Kidney tubule cell (primary cell): ENCODE data around the gene CHRNB4.

Experiments used
- DNase-seq: peaks from one replicate; pipeline ENCODE4 v3.0.0-alpha.2; 2018; ENCODE audit warnings: low spot score

Gene CHRNB4

GRCh38 chr15:78634210-78635145 is 6.5 kb downstream of the CHRNB4 start:
- no peak for DNase-seq

- DNase-seq, result no peak
Measured at GRCh38 chr15:78633348-78633747, 7.7 kb downstream of the CHRNB4 start.

DNA sequence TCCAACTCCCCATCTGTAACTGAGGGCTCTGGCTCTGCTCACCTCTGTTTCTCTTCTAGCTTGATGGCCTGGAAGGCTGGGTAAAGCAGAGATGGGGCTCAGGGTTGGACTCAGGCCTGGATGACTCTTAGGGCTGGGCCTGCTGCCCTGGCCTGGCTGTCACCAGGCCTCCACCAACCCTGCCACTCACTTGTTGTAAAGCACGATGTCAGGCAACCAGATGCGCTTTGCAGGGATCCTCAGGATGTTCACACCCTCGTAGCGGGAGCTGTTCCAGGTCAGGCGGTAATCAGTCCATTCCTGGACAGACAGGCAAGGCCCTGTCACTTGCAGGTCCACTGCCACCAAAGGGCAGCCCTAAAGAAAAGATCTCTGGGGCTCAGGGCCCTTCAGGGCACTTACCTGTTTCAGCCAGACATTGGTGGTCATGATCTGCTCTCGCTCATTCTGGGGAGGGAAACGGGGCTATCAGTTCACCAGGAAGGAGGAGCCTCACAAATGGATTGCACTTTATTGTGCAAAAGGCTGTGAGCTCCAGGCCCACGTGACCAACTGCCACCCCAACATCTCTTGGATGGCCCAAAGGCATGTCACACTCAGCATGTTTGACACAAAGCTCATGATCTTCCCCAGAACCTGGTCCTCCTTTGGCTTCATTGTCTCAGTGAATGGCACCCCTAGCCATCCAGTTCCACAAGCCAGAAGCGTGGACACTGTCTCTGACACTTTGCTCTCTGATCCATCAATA is 9.9 kb downstream of the CHRNB4 start:
- DNase-seq, result no peak

GRCh38 chr15:78629716-78630065 is 11.3 kb downstream of the CHRNB4 start:
- DNase-seq, result no peak

DNA sequence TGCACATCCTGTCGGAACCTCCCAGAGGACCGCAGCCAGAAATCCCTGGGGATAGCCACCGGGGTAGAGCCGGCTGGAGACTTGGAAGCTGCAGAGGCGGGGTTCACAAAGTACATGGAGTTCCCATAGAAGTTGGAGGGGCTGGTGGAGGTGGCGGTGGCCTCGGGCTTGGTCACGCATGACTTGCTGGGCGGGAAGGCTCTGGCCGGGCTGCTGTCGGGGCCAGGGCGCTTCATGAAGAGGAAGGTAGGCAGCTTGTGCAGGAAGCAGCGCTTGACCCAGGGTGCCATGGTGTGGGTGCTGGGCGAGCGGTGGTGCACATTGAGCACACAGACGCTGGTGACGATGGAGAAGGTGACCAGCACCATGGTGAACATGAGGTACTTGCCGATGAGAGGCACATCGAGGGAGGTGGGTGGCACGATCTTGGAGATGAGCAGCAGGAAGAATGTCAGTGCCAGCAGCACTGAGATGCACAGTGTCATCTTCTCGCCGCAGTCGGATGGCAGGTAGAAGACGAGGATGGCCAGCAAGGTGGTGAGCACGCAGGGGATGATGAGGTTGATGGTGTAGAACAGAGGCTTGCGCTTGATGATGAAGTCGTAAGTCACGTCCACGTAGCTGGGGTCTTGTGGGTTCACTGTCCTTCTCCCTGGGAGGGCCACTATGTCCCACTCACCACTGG is 11.8 kb downstream of the CHRNB4 start:
- DNase-seq, result no peak

DNA sequence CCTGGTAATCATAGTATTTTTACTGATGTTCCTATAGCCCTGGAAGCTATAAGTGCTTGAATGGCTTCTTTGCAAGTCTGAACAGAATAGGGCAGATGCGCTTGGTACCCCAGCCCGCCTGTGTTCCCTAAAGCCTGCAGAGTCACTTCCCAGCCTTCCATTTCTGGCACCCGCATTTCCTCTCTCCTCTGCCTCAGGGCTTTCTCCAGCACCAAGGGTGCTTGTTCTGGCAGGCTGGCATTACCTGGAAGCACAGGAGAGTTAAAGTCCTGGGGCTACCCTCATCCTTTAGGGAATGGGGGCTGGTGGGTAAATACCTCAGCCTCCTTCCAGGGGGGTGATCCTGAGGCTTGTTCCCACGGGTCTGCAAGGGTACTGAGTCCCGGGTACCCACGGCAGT is 12.8 kb downstream of the CHRNB4 start:
- DNase-seq, result no peak

DNA sequence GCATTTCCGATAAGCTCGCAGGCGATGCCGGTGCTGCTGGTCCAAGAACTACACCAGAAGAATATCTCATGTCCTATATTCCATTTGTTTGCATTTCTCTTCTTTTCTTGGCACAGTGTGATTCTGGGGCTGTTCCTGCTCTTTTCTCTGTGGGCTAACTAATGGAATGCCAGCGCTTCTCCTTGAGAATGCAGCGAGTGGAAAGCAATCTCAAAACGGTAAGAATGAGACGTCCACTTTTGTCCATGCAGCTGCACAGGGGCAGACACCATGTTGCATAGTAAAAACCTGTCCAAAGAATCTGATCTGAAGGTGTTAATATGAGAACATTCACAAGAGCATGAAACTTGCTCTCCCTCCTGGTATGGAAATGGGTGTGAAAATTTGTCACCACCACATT is 13.7 kb downstream of the CHRNB4 start:
- no peak for DNase-seq

DNA sequence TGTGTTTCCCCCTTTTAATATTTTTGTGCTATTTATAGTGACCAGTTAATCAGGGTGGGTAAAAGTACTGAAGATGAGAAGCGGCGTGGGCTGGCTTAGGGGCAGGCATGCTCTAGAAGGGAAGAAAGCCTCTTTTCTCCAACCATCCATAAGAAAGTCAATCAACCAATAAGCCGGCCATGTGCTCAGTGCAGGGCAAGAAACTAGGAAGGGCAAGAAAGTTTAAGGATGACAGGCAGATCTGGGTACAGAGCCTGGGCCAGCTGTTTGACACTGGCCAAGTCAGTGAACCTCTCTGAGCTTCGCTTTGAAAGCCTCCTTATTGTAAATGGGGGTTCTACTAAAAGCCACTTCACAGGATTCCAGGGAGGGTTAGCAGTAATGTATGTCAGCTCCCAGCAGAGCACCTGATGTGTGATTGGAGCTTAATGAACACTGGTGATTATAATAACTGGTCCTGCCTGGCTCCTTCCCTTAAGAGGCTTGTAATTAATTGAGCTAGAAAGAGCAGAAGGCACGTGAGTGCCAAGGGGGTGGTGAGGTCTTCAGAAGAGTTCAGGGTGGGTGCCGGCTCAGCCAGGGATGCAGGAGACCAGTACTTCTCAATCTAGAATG is 14.5 kb downstream of the CHRNB4 start:
- no peak for DNase-seq

GRCh38 chr15:78625606-78626280 is 15.3 kb downstream of the CHRNB4 start:
- DNase-seq, result no peak

GRCh38 chr15:78624651-78625590 is 16.1 kb downstream of the CHRNB4 start:
- DNase-seq, result no peak

- DNase-seq, result no peak
Measured at GRCh38 chr15:78623786-78624497, 17.1 kb downstream of the CHRNB4 start.

GRCh38 chr15:78621810-78622402 is 19.1 kb downstream of the CHRNB4 start:
- DNase-seq, result no peak

- DNase-seq, result no peak
Measured at GRCh38 chr15:78620527-78621421, 20.2 kb downstream of the CHRNB4 start, which contains the start of gene CHRNA3. Gene CHRNA3 (minus strand): TSS chr15:78620996. CDS start chr15:78620794, 202 bp downstream.

DNA sequence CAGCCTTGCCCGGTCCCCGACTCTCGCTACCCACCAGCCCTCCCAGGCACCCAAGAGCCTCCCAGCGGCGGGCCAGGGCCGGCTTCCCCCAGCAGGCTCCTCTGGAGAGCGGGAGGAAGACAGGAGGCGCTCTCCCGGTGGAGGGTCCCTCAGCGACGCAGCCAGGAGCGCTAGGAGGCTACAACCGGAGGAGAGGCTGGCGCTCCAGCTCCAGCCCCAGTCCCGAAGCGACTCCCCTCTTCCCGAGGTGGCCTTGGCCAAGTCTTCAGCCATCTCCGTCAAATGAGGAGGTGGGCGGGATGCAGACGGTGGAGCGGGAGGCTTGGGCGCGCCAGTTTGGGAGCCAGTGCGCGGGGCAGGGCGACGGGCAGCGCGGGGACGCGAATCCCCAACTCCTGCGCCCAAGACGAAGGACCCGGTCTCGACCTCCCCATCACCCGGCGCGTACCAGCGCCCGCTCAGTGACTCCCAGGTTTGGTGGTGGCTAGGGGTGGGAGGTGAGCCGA is 20.9 kb downstream of the CHRNB4 start:
- peak; percentile 13 for DNase-seq

- no peak for DNase-seq
Measured at GRCh38 chr15:78619022-78619950, 21.7 kb downstream of the CHRNB4 start.

DNA sequence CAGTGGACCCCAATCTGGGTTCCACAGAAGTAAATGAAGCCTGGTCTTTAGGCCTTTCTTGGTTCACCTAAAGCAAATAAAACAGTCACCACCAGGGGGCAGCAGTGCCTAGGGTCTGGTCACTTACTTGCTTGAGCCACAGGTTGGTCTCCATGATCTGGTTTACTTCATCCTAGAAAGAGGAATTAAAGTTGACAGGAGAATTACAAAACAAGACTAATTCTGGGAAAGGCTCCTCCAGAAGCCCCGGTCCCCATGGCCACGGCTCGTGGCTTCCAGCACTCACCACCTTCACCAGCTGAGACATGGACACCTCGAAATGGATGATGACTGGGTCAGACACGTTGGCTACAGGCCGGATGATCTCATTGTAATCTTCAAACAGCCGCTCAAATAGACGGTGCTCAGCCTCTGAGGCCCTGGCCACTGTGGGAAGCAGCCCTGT is 22.5 kb downstream of the CHRNB4 start:
- peak; percentile 82 for DNase-seq

DNA sequence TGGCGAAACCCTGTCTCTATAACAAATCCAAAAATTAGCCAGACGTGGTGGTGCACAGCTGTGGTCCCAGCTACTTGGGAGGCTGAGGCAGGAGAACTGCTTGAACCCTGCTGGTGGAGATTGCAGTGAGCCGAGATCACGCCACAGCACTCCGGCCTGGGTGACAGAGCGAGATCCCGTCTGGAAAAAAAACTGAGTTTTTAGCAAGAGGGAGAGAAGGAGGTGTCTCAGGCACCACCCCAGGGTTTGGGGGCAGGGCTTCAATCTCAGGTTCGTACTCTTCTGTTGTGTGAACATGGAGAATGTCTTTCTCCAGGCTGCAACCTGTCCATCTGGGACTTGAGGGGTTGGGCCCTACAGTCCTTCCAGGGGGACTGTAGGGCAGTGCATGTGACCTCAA is 22.9 kb downstream of the CHRNB4 start:
- DNase-seq, result no peak
